ENCODE measurements around the gene CCDC93. TPM values are rescaled to one million over a fixed set of nuclear protein-coding genes. Genes with fewer than 3 reads are reported as not detected.

The CCDC93 gene
- total RNA-seq, 1 donor from 2014 or later = 37.8 TPM

DNA sequence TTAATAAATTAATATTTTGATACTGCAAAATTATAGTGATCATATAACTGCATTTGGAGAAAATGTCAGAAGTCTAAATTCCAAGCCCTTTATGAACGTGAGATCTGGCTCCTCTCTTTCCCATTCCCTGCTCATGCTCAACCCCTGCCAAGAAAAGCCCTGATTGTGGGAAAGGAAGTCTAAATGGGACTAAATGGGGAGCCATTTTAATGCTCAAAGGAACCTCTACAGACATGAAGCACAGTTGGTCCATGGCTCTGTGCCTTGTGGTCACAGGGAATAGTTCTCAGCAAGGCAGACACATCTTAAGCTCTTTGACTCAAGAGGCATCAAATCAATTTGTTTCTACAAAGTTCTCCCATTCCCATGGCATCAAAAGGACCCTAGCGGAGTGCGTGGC, 45.1 kb upstream of the CCDC93 start:
- no peaks in the 10 kb centered on the region for H3K4me1 ChIP-seq
- no peaks in the 10 kb centered on the region for H3K36me3 ChIP-seq
- intact Hi-C loops (cut with DNase I) = no loop called here
- no peak overlapping the region for H3K4me3 ChIP-seq
- DNase-seq (no peak), ATAC-seq (no peak)
- H3K27me3 ChIP-seq = peaks cover 7% of the 10 kb centered on the region
- TF ChIP-seq CTCF (IDR thresholded peaks at IDR 0.05) = no peak
- H3K9me3 ChIP-seq = no peaks in the 10 kb centered on the region
- no peak overlapping the region for H3K27ac ChIP-seq

GRCh38 chr2:118056801-118057200, 42.9 kb upstream of the CCDC93 start:
- Histone ChIP-seq H3K9me3 (no peaks in the 10 kb centered on the region), H3K27ac (no peak overlapping the region), H3K4me1 (no peaks in the 10 kb centered on the region), H3K36me3 (no peaks in the 10 kb centered on the region), H3K27me3 (no peaks in the 10 kb centered on the region), H3K4me3 (no peak overlapping the region)
- intact Hi-C loops (cut with DNase I) = no loop called here
- no peak for TF ChIP-seq CTCF (IDR thresholded peaks at IDR 0.05)
- no peak for DNase-seq
- ATAC-seq = no peak

GRCh38 chr2:118056165-118056534, 42.3 kb upstream of the CCDC93 start:
- no peak for TF ChIP-seq CTCF (IDR thresholded peaks at IDR 0.05)
- ATAC-seq = peak; percentile 93
- no peak overlapping the region for H3K27ac ChIP-seq

DNA sequence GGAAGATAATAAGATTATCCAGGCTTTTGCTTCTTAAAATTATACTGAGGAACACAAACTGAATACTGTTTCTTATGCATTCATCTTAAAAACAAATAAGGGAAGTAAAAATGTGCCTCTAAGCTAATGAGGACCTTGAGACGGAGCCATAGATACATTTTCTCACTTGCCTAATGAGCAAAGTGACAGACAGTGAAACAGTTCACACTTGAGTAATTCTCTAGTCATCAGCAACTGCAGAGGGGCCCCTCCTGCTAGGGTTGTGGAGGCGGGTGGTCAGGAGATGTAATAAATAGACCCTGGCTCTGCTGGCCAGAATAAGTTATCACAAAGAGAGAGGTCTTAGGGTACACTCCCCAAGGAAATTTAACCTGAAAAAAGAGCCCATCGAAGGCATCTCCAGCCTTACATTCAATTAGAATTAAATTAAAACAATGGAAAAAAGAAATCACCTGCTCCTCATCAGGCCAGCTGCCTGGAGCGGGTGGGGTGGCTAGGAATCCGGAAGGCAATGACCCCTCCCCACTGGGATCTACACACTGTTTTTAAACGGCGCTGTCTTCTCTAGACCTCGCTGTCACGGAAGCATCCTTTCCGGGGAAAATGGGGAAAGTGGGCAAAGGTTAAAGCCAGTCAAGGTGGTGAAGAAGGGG, 41.8 kb upstream of the CCDC93 start:
- Histone ChIP-seq H3K27me3 (no peaks in the 10 kb centered on the region), H3K9me3 (no peaks in the 10 kb centered on the region), H3K4me1 (no peaks in the 10 kb centered on the region), H3K36me3 (no peaks in the 10 kb centered on the region), H3K4me3 (no peak overlapping the region), H3K27ac (no peak overlapping the region)
- intact Hi-C loops (cut with DNase I) = no loop called here
- TF ChIP-seq CTCF (IDR thresholded peaks at IDR 0.05) = no peak
- DNase-seq (no peak), ATAC-seq (peak; percentile 44)

More at GRCh38 chr2:118056165-118056534, 42.3 kb upstream of the CCDC93 start:
- DNase-seq = no peak
- no peaks in the 10 kb centered on the region for H3K9me3 ChIP-seq
- no peaks in the 10 kb centered on the region for H3K27me3 ChIP-seq
- intact Hi-C loops (cut with DNase I) = no loop called here
- no peaks in the 10 kb centered on the region for H3K36me3 ChIP-seq
- H3K4me3 ChIP-seq = no peak overlapping the region
- no peaks in the 10 kb centered on the region for H3K4me1 ChIP-seq

DNA sequence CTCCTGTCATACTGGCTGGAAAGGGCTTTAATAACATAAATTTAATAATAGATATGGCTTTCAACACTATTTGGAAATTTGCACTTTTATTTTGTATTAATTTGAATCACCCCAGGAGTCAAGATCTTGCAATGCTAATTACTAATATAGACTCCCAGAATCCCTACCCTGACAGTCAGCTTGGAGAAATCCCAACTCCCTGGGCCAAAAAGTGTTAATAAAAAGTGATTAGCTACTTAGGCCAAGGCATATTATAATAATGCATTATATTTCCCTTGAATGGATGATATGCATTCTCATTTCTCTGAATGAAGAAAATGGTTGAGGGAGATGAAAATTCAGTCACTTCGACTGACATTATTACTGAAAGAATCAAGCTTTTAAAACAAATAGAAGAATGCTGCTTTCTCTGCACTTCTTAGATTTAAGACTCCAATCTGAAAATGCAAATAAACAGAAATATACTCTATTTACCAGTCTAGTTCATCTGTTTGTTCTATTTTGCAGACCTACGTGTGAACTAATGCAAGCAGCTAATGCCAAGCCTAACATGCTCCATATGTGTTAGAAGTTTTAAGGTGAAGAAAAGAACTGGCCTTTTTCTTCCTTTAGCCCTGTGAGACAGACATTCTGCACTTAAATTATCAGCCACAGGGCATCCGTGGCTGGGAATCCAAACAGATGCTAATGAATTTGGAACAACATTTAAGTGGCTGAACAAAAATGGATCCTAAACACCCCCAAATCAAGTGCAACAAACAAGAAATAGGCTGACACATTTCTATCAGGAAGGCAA, 40.5 kb upstream of the CCDC93 start:
- no peak for TF ChIP-seq CTCF (IDR thresholded peaks at IDR 0.05)
- ATAC-seq = no peak

More for the DNA sequence above, 40.5 kb upstream of the CCDC93 start:
- Histone ChIP-seq H3K27me3 (peaks cover 10% of the 10 kb centered on the region), H3K4me3 (no peak overlapping the region), H3K9me3 (no peaks in the 10 kb centered on the region), H3K36me3 (no peaks in the 10 kb centered on the region), H3K27ac (no peak overlapping the region), H3K4me1 (no peaks in the 10 kb centered on the region)
- intact Hi-C loops (cut with DNase I) = no loop called here
- no peak for DNase-seq
